ENCODE measurements around the gene PIP4K2A. TPM values are rescaled to one million over a fixed set of nuclear protein-coding genes. Genes with fewer than 3 reads are reported as not detected.

Gene PIP4K2A
- total and polyA plus RNA-seq, 2 of the 8 experiments (the other 6 are each of a cell fraction or from before 2014, with no cell fraction given) = 19.0 to 60.9 TPM

DNA sequence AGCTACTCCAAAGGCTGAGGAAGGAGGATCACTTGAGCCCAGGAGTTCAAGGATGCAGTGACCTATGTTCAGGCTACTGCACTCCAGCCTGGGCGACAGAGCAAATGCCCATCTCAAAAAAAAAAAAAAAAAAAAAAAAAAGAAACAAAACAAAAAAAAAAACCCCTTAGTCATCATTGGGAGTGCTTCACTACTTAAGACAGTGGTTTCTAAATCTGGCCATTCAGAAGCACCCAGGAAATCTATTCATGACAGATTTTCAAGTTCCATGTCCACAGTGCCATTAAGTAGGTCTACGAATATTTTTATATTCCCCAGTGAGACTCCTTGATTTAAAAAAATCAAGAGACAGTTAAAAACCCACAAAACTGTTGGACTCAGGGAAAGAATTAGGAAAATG, 182.9 kb downstream of the PIP4K2A start:
- Histone ChIP-seq H3K23ac (ENCODE audit: insufficient read length) (no peak overlapping the region), H3K79me1 (ENCODE audit: low read depth, low read length) (no peaks in the 10 kb centered on the region), H3K4me1 (replicated peaks in 1 of 4; ENCODE audit: control insufficient read depth in 3 of 4, insufficient read depth in 4 of 4, low read length in 3 of 4) (no peaks in the 10 kb centered on the region), H4K91ac (replicated peaks; ENCODE audit: insufficient read length, low read length) (no peak overlapping the region), H3K9me3 (ENCODE audit: insufficient read depth in 2 of 2, low read depth in 1 of 2, low read length in 1 of 2) (peaks cover 23 to 24% of the 10 kb centered on the region in 2 experiments), H3K4ac (replicated peaks; ENCODE audit: insufficient read length, low read depth, low read length) (no peak overlapping the region), H3K56ac (replicated peaks; ENCODE audit: insufficient read length, low read depth, low read length) (no peak overlapping the region), H4K8ac (ENCODE audit: extremely low read depth, insufficient read depth, low read length) (no peak overlapping the region), H2BK20ac (ENCODE audit: low read length) (no peak overlapping the region), H3K36me3 (ENCODE audit: control insufficient read depth in 2 of 4, insufficient read depth in 4 of 4, low read length in 3 of 4) (peaks cover 0 to 4% (median 0%) of the 10 kb centered on the region in 4 experiments; a peak in 3 of 8 replicates), H2AFZ (ENCODE audit: low read length) (no peak overlapping the region), H3K23me2 (ENCODE audit: low read depth, low read length) (no peaks in the 10 kb centered on the region), H2BK15ac (ENCODE audit: low read length) (no peak overlapping the region), H3K9ac (replicated peaks in 1 of 4; ENCODE audit: extremely low read depth in 1 of 4, low read depth in 3 of 4, low read length in 3 of 4) (no peak overlapping the region), H4K5ac (ENCODE audit: insufficient read length, low read depth, low read length) (no peak overlapping the region), H2BK5ac (ENCODE audit: low read depth, low read length) (no peak overlapping the region), H4K20me1 (replicated peaks in 1 of 2; ENCODE audit: control insufficient read depth in 1 of 2, insufficient read depth in 2 of 2, low read length in 2 of 2) (no peaks in the 10 kb centered on the region), H3K14ac (ENCODE audit: insufficient read length) (no peak overlapping the region), H2BK120ac (replicated peaks; ENCODE audit: low read depth, low read length) (no peak overlapping the region), H3K27me3 (replicated peaks in 1 of 4; ENCODE audit: control insufficient read depth in 3 of 4, extremely low read depth in 1 of 4, insufficient read depth in 3 of 4, low read length in 3 of 4) (no peaks in the 10 kb centered on the region), H3K18ac (ENCODE audit: extremely low read depth, low read length) (no peak overlapping the region), H2BK12ac (ENCODE audit: low read depth, low read length) (no peak overlapping the region), H3K4me3 (ENCODE audit: extremely low read depth in 1 of 4, insufficient read depth in 2 of 4, low read depth in 3 of 4, low read length in 4 of 4) (no peak overlapping the region), H3K27ac (ENCODE audit: low read depth, low read length) (no peak overlapping the region), H3K4me2 (ENCODE audit: insufficient read depth in 1 of 2, low read depth in 2 of 2, low read length in 2 of 2) (no peak overlapping the region), H2AK5ac (ENCODE audit: low read depth, low read length) (no peak overlapping the region), H3K79me2 (ENCODE audit: control insufficient read depth in 1 of 2, insufficient read depth in 2 of 2, low read length in 2 of 2) (no peaks in the 10 kb centered on the region)
- POLR2A ChIA-PET (ENCODE audit: partially characterized antibody) = no interaction called here
- FAIRE-seq (no peak), DNase-seq (ENCODE audit: low read depth in 1 of 2, low spot score in 2 of 2) (no peak)
- 72% methylated on average over 2 of the region's 2 CpGs; no CpG with 5 or more reads in 1 of the 2 experiments for WGBS, 2 experiments (ENCODE audit: extremely low coverage in 1 of 2, insufficient coverage in 1 of 2, insufficient read length in 1 of 2, insufficient replicate concordance in 2 of 2, low coverage in 1 of 2, low lambda C conversion rate in 2 of 2, missing lambda C conversion rate in 1 of 2)
- CTCF ChIA-PET (ENCODE audit: partially characterized antibody) = no interaction called here
- no peak for TF ChIP-seq EZH2 (IDR thresholded peaks at IDR 0.05; ENCODE audit: low read depth, low read length, severe bottlenecking)
- no peak for TF ChIP-seq TCF12 (IDR thresholded peaks at IDR 0.05; ENCODE audit: low read depth, low read length)
- TF ChIP-seq CHD1 (IDR thresholded peaks at IDR 0.05; ENCODE audit: low read depth, low read length) = no peak
- no peak for TF ChIP-seq GTF2F1 (IDR thresholded peaks at IDR 0.05; ENCODE audit: borderline replicate concordance, low read depth, low read length)
- TF ChIP-seq CBX5 (IDR thresholded peaks at IDR 0.05; ENCODE audit: low read depth, low read length) = no peak
- TF ChIP-seq JUND (IDR thresholded peaks at IDR 0.05; ENCODE audit: low read length) = no peak
- TF ChIP-seq JUN (IDR thresholded peaks at IDR 0.05; ENCODE audit: low read depth, low read length) = no peak
- no peak for TF ChIP-seq KDM5A (IDR thresholded peaks at IDR 0.05; ENCODE audit: low read length)
- TF ChIP-seq ASH2L (IDR thresholded peaks at IDR 0.05; ENCODE audit: low read length) = no peak
- TF ChIP-seq KDM4A (IDR thresholded peaks at IDR 0.05; ENCODE audit: low read depth, low read length, severe bottlenecking) = no peak
- TF ChIP-seq RFX5 (IDR thresholded peaks at IDR 0.05; ENCODE audit: borderline replicate concordance, low read depth, low read length) = no peak
- no peak for TF ChIP-seq USF2 (IDR thresholded peaks at IDR 0.05; ENCODE audit: low read length)
- no peak for TF ChIP-seq E2F6 (IDR thresholded peaks at IDR 0.05)

Data from H1 (cell line).